ENCODE results near the gene LPP. TPM values are rescaled to one million over a fixed set of nuclear protein-coding genes. Genes with fewer than 3 reads are reported as not detected.
A peak's percentile ranks its signal among the peaks of the same experiment; 100 is the strongest.

The LPP gene
- total RNA-seq, 2 donors from 2014 or later = 46.6 to 92.4 TPM

GRCh38 chr3:188508454-188508853 is 354.5 kb downstream of the LPP start:
- no peak for ATAC-seq (replicated peaks)
- H3K4me3 Mint-ChIP-seq = no peak overlapping the region
- no peaks in the 10 kb centered on the region for H3K4me1 Mint-ChIP-seq
- H3K27me3 Mint-ChIP-seq = no peaks in the 10 kb centered on the region
- peaks cover 18% of the 10 kb centered on the region for H3K36me3 Mint-ChIP-seq (ENCODE audit: low read depth)
- peaks cover 13% of the 10 kb centered on the region for H3K9me3 Mint-ChIP-seq
- no peak overlapping the region for H3K27ac Mint-ChIP-seq

GRCh38 chr3:188509316-188509715 is 355.4 kb downstream of the LPP start:
- ATAC-seq (replicated peaks) = no peak
- no peak overlapping the region for H3K27ac Mint-ChIP-seq
- no peaks in the 10 kb centered on the region for H3K4me1 Mint-ChIP-seq
- peaks cover 4% of the 10 kb centered on the region for H3K9me3 Mint-ChIP-seq
- H3K27me3 Mint-ChIP-seq = no peaks in the 10 kb centered on the region
- H3K36me3 Mint-ChIP-seq (ENCODE audit: low read depth) = peaks cover 13% of the 10 kb centered on the region
- H3K4me3 Mint-ChIP-seq = no peak overlapping the region

GRCh38 chr3:188510366-188510765 is 356.4 kb downstream of the LPP start:
- H3K4me1 Mint-ChIP-seq = no peaks in the 10 kb centered on the region
- no peak overlapping the region for H3K27ac Mint-ChIP-seq
- peaks cover under 1% of the 10 kb centered on the region for H3K9me3 Mint-ChIP-seq
- no peak for ATAC-seq (replicated peaks)
- H3K27me3 Mint-ChIP-seq = no peaks in the 10 kb centered on the region
- H3K4me3 Mint-ChIP-seq = no peak overlapping the region
- peaks cover 10% of the 10 kb centered on the region for H3K36me3 Mint-ChIP-seq (ENCODE audit: low read depth)

- Mint-ChIP-seq H3K4me1 (no peaks in the 10 kb centered on the region), H3K9me3 (no peaks in the 10 kb centered on the region), H3K4me3 (no peak overlapping the region), H3K27me3 (no peaks in the 10 kb centered on the region), H3K27ac (no peak overlapping the region), H3K36me3 (ENCODE audit: low read depth) (peaks cover 8% of the 10 kb centered on the region)
- ATAC-seq (replicated peaks) = no peak
These were observed 359.8 kb downstream of the LPP start for GRCh38 chr3:188513662-188514328.

GRCh38 chr3:188516515-188516914 is 362.6 kb downstream of the LPP start:
- Mint-ChIP-seq H3K27me3 (no peaks in the 10 kb centered on the region), H3K27ac (no peak overlapping the region), H3K9me3 (no peaks in the 10 kb centered on the region), H3K4me1 (no peaks in the 10 kb centered on the region), H3K36me3 (ENCODE audit: low read depth) (peaks cover 8% of the 10 kb centered on the region), H3K4me3 (no peak overlapping the region)
- ATAC-seq (replicated peaks) = peak; percentile 97

- Mint-ChIP-seq H3K4me3 (no peak overlapping the region), H3K27ac (no peak overlapping the region)
These were observed 364.5 kb downstream of the LPP start for GRCh38 chr3:188518416-188518815.

GRCh38 chr3:188518835-188519452 is 365.0 kb downstream of the LPP start:
- Mint-ChIP-seq H3K27ac (no peak overlapping the region), H3K4me1 (no peaks in the 10 kb centered on the region), H3K9me3 (no peaks in the 10 kb centered on the region), H3K36me3 (ENCODE audit: low read depth) (peaks cover under 1% of the 10 kb centered on the region), H3K4me3 (no peak overlapping the region), H3K27me3 (no peaks in the 10 kb centered on the region)
- no peak for ATAC-seq (replicated peaks)

More at GRCh38 chr3:188518416-188518815, 364.5 kb downstream of the LPP start:
- no peaks in the 10 kb centered on the region for H3K27me3 Mint-ChIP-seq
- no peaks in the 10 kb centered on the region for H3K4me1 Mint-ChIP-seq
- H3K36me3 Mint-ChIP-seq (ENCODE audit: low read depth) = no peaks in the 10 kb centered on the region
- ATAC-seq (replicated peaks) = no peak
- no peaks in the 10 kb centered on the region for H3K9me3 Mint-ChIP-seq

GRCh38 chr3:188520466-188520865 is 366.5 kb downstream of the LPP start:
- H3K36me3 Mint-ChIP-seq (ENCODE audit: low read depth) = peaks cover 15% of the 10 kb centered on the region
- no peak overlapping the region for H3K27ac Mint-ChIP-seq
- ATAC-seq (replicated peaks) = no peak
- no peaks in the 10 kb centered on the region for H3K27me3 Mint-ChIP-seq
- H3K4me3 Mint-ChIP-seq = no peak overlapping the region
- no peaks in the 10 kb centered on the region for H3K4me1 Mint-ChIP-seq
- no peaks in the 10 kb centered on the region for H3K9me3 Mint-ChIP-seq

- no peaks in the 10 kb centered on the region for H3K9me3 Mint-ChIP-seq
- peaks cover 32% of the 10 kb centered on the region for H3K36me3 Mint-ChIP-seq (ENCODE audit: low read depth)
- H3K27me3 Mint-ChIP-seq = no peaks in the 10 kb centered on the region
- ATAC-seq (replicated peaks) = no peak
- H3K4me3 Mint-ChIP-seq = no peak overlapping the region
- H3K4me1 Mint-ChIP-seq = no peaks in the 10 kb centered on the region
- no peak overlapping the region for H3K27ac Mint-ChIP-seq
These were observed 368.2 kb downstream of the LPP start for GRCh38 chr3:188522115-188522514.

- no peaks in the 10 kb centered on the region for H3K4me1 Mint-ChIP-seq
- peaks cover 32% of the 10 kb centered on the region for H3K36me3 Mint-ChIP-seq (ENCODE audit: low read depth)
- no peak for ATAC-seq (replicated peaks)
- H3K9me3 Mint-ChIP-seq = no peaks in the 10 kb centered on the region
- H3K27me3 Mint-ChIP-seq = no peaks in the 10 kb centered on the region
- no peak overlapping the region for H3K4me3 Mint-ChIP-seq
- no peak overlapping the region for H3K27ac Mint-ChIP-seq
These were observed 369.3 kb downstream of the LPP start for GRCh38 chr3:188523291-188523690.

- Mint-ChIP-seq H3K27me3 (no peaks in the 10 kb centered on the region), H3K4me1 (no peaks in the 10 kb centered on the region), H3K4me3 (no peak overlapping the region), H3K27ac (no peak overlapping the region), H3K9me3 (no peaks in the 10 kb centered on the region), H3K36me3 (ENCODE audit: low read depth) (peaks cover 34% of the 10 kb centered on the region)
- no peak for ATAC-seq (replicated peaks)
These were observed 370.1 kb downstream of the LPP start for GRCh38 chr3:188524052-188524451.

- Mint-ChIP-seq H3K36me3 (ENCODE audit: low read depth) (peaks cover 45% of the 10 kb centered on the region), H3K4me3 (no peak overlapping the region), H3K27me3 (no peaks in the 10 kb centered on the region), H3K4me1 (peaks cover 4% of the 10 kb centered on the region), H3K9me3 (no peaks in the 10 kb centered on the region), H3K27ac (no peak overlapping the region)
- no peak for ATAC-seq (replicated peaks)
These were observed 372.1 kb downstream of the LPP start for GRCh38 chr3:188526057-188526456.

GRCh38 chr3:188527389-188527788 is 373.4 kb downstream of the LPP start:
- Mint-ChIP-seq H3K4me3 (no peak overlapping the region), H3K4me1 (peaks cover 4% of the 10 kb centered on the region), H3K27me3 (no peaks in the 10 kb centered on the region), H3K27ac (no peak overlapping the region), H3K36me3 (ENCODE audit: low read depth) (peaks cover 45% of the 10 kb centered on the region), H3K9me3 (no peaks in the 10 kb centered on the region)
- no peak for ATAC-seq (replicated peaks)

GRCh38 chr3:188528396-188528795 is 374.4 kb downstream of the LPP start:
- Mint-ChIP-seq H3K9me3 (no peaks in the 10 kb centered on the region), H3K27me3 (no peaks in the 10 kb centered on the region), H3K36me3 (ENCODE audit: low read depth) (peaks cover 45% of the 10 kb centered on the region), H3K4me1 (peaks cover 4% of the 10 kb centered on the region), H3K27ac (no peak overlapping the region), H3K4me3 (no peak overlapping the region)
- ATAC-seq (replicated peaks) = no peak

GRCh38 chr3:188529228-188529627 is 375.3 kb downstream of the LPP start:
- Mint-ChIP-seq H3K4me3 (no peak overlapping the region), H3K4me1 (peaks cover 4% of the 10 kb centered on the region), H3K27ac (no peak overlapping the region), H3K9me3 (no peaks in the 10 kb centered on the region), H3K36me3 (ENCODE audit: low read depth) (peaks cover 42% of the 10 kb centered on the region), H3K27me3 (no peaks in the 10 kb centered on the region)
- ATAC-seq (replicated peaks) = no peak

Data from activated T-helper 17 cell treated with anti-CD3 and anti-CD28 coated beads, Interleukin-2, amount 50 U/mL, for 72 hours (primary cell).